HepG2 (cell line): ENCODE data around the gene PPA2. TPM values are rescaled to one million over a fixed set of nuclear protein-coding genes. Genes with fewer than 3 reads are reported as not detected.

Experiments used
- ATAC-seq: fragments of 200-7000 bp; cut with Tn5 transposase; 3 replicates; pipeline ENCODE4 v1.9.1; 2020; ENCODE audit warnings: mild to moderate bottlenecking, moderate library complexity
- BruUV-seq: library from RNA; stranded (reverse); fragments of 400-500 nt; replicated peaks from 2 replicates; lab custom pipeline; 2021; lab: Mats Ljungman, UMichigan
- CTCF ChIA-PET: fragments of 300-600 bp; formaldehyde crosslinking; extraction: SDS; loops from one replicate; lab custom pipeline; 2021; ENCODE audit warnings: low total read pairs, inconsistent platforms, low intra/inter-chr PET ratio; lab: Yijun Ruan, JAX
- POLR2A ChIA-PET: fragments of 350-600 bp; sonication (Branson Sonifier 250); formaldehyde crosslinking; loops from one replicate; lab custom pipeline; 2020; ENCODE audit warnings: antibody characterized with exemption, inconsistent platforms; lab: Yijun Ruan, JAX
- DNase-seq: peaks from one replicate; pipeline ENCODE4 v3.0.0-alpha.2; 2015; ENCODE audit warnings: low spot score
- FAIRE-seq: peaks from 3 replicates; lab custom pipeline; 2011; peaks lifted over from hg19 to GRCh38; lab: Jason Lieb, UNC
- H2AFZ ChIP-seq: one replicate; pipeline ENCODE4 v1.6.1; 2011; ENCODE audit warnings: low read length, inconsistent platforms
- H3K27ac ChIP-seq: fragments of 300-600 bp; 3 replicates; pipeline ENCODE4 v1.8.0; 2011; ENCODE audit warnings: mixed run types, mild to moderate bottlenecking, mixed read lengths, low read length, inconsistent platforms; ENCODE audit not compliant: insufficient read depth; ENCODE audit errors: extremely low read length
- H3K27me3 ChIP-seq, 2 experiments: fragments of 200-600 bp in 1 of 2; 2 replicates in 1 of 2; 3 replicates in 1 of 2; pipeline versions ENCODE4 v1.6.0 to v1.8.0; 2011; ENCODE audit warnings: low read length in 2 of 2, mild to moderate bottlenecking in 2 of 2, moderate library complexity in 2 of 2, inconsistent platforms in 1 of 2; ENCODE audit not compliant: insufficient read depth in 2 of 2, control insufficient read depth in 1 of 2
- H3K36me3 ChIP-seq, 2 experiments: fragments of 200-600 bp in 1 of 2; replicated peaks in 1 of 2; 2 replicates in 1 of 2; 3 replicates in 1 of 2; pipeline versions ENCODE4 v1.5.1 to v1.8.0; 2011; ENCODE audit warnings: low read length in 2 of 2, inconsistent platforms in 1 of 2; ENCODE audit not compliant: insufficient read depth in 2 of 2, control insufficient read depth in 1 of 2
- H3K4me1 ChIP-seq: 2 replicates; pipeline ENCODE4 v1.5.1; 2012; ENCODE audit warnings: low read length, inconsistent platforms; ENCODE audit not compliant: insufficient read depth
- H3K4me2 ChIP-seq: 2 replicates; pipeline ENCODE4 v1.6.0; 2011; ENCODE audit warnings: low read depth, low read length, inconsistent platforms
- H3K4me3 ChIP-seq, 3 experiments: fragments of 200-600 bp in 1 of 3; sonication (generic), shearing (Covaris generic) in 1 of 3; replicated peaks in 1 of 3; 2 replicates each; pipeline ENCODE4 v1.5.1; 2011 to 2016; ENCODE audit warnings: low read length in 3 of 3, inconsistent platforms in 2 of 3, low read depth in 2 of 3, mild to moderate bottlenecking in 2 of 3, control low read depth in 1 of 3, mixed read lengths in 1 of 3; ENCODE audit not compliant: insufficient read depth in 1 of 3
- H3K79me2 ChIP-seq: one replicate; pipeline ENCODE4 v1.6.1; 2011; ENCODE audit warnings: low read length, inconsistent platforms; ENCODE audit not compliant: insufficient read depth
- H3K9ac ChIP-seq: 2 replicates; pipeline ENCODE4 v1.6.0; 2011; ENCODE audit warnings: mild to moderate bottlenecking, low read depth, low read length, inconsistent platforms; ENCODE audit not compliant: insufficient read depth
- H3K9me3 ChIP-seq: 2 replicates; pipeline ENCODE4 v1.5.1; 2012; ENCODE audit warnings: mild to moderate bottlenecking, low read length
- H4K20me1 ChIP-seq: 2 replicates; pipeline ENCODE4 v1.6.0; 2011; ENCODE audit warnings: inconsistent platforms, mild to moderate bottlenecking, low read length, moderate library complexity; ENCODE audit not compliant: insufficient read depth
- BHLHE40 ChIP-seq: IDR thresholded peaks from 2 replicates; pipeline ENCODE4 v1.6.1; 2011; ENCODE audit warnings: low read length, improper control_type of control experiment
- JUNB ChIP-seq: sonication (generic); formaldehyde crosslinking; IDR thresholded peaks from 2 replicates; pipeline ENCODE4 v1.8.0; 2022; ENCODE audit warnings: missing genetic modification reagents, mild to moderate bottlenecking, borderline replicate concordance
- STAT5B ChIP-seq: sonication (generic); formaldehyde crosslinking; IDR thresholded peaks from 2 replicates; pipeline ENCODE4 v1.4.0; 2020; ENCODE audit warnings: missing genetic modification reagents
- TARDBP ChIP-seq: sonication (generic); formaldehyde crosslinking; IDR thresholded peaks from 2 replicates; pipeline ENCODE4 v1.8.0; 2022; ENCODE audit warnings: mild to moderate bottlenecking, missing genetic modification reagents
- ZHX1 ChIP-seq: sonication (generic); formaldehyde crosslinking; IDR thresholded peaks from 2 replicates; pipeline ENCODE4 v1.8.1; 2022; ENCODE audit warnings: low read depth, mild to moderate bottlenecking, missing genetic modification reagents
- ZNF230 ChIP-seq: sonication (generic); formaldehyde crosslinking; IDR thresholded peaks from 2 replicates; pipeline ENCODE4 v1.4.0; 2020; ENCODE audit warnings: mild to moderate bottlenecking, missing genetic modification reagents
- ZNF260 ChIP-seq: sonication (generic); formaldehyde crosslinking; IDR thresholded peaks from 2 replicates; pipeline ENCODE4 v1.4.0; 2020; ENCODE audit warnings: missing genetic modification reagents, low read depth, mild to moderate bottlenecking, borderline replicate concordance
- ZNF556 ChIP-seq: sonication (generic); formaldehyde crosslinking; IDR thresholded peaks from 2 replicates; pipeline ENCODE4 v1.4.0; 2020; ENCODE audit warnings: mild to moderate bottlenecking, missing genetic modification reagents, borderline replicate concordance
- ZNF563 ChIP-seq: sonication (generic); formaldehyde crosslinking; IDR thresholded peaks from 2 replicates; pipeline ENCODE4 v1.8.0; 2022; ENCODE audit warnings: mild to moderate bottlenecking, moderate library complexity, missing genetic modification reagents
- ZNF629 ChIP-seq: sonication (generic); formaldehyde crosslinking; conservative IDR thresholded peaks from 2 replicates; pipeline ENCODE4 v1.5.0; 2020; ENCODE audit warnings: missing genetic modification reagents
- ZZZ3 ChIP-seq: sonication (generic); formaldehyde crosslinking; IDR thresholded peaks from 2 replicates; pipeline ENCODE4 v1.4.0; 2020; ENCODE audit warnings: missing genetic modification reagents, mild to moderate bottlenecking, borderline replicate concordance
- WGBS: methylation state at CpG from one replicate; pipeline ENCODE4 v1.1.6; 2017; ENCODE audit warnings: low lambda C conversion rate; 5-methylcytosine and 5-hydroxymethylcytosine counted together
- in situ Hi-C: cut with HindIII; loops from 2 replicates; pipeline ENCODE4 v1.10.0; 2017; ENCODE audit warnings: low pct_unique_long_range_greater_than_20kb; ENCODE audit not compliant: extremely low pct_ligation_motif_present
- intact Hi-C: fragments of 100-400 bp; cut with micrococcal nuclease; formaldehyde crosslinking; loops from one replicate; pipeline ENCODE4 v1.10.0; 2022; ENCODE audit not compliant: unreplicated experiment
- polyA plus RNA-seq, 8 experiments: library from polyadenylated mRNA; depleted of rRNA in 3 of 8; stranded (reverse) in 7 of 8; unstranded in 1 of 8; fragments of >200 nt; fragmentation: Illumina TruSeq in 4 of 8; extraction: Trizol in 4 of 8; gene quantifications; 2 replicates each; pipeline versions ENCODE4 v1.2.1 to v1.2.3, GENCODE V29; 2011 to 2016; ENCODE audit warnings: low read depth in 4 of 8, missing spikeins in 1 of 8, mixed read lengths in 1 of 8; ENCODE audit not compliant: insufficient read depth in 1 of 8
- total RNA-seq, 5 experiments: library from RNA; depleted of rRNA; stranded (reverse); fragments of >200 nt; fragmentation: Illumina TruSeq; extraction: Trizol; gene quantifications; 2 replicates each; pipeline ENCODE4 v1.2.3, GENCODE V29; 2016; ENCODE audit warnings: low read depth in 1 of 5
- TF ChIP-seq, protein P1 (sequence below): IDR thresholded peaks from 2 replicates; pipeline ENCODE4 v1.6.1; 2016; ENCODE audit warnings: low read depth, missing genetic modification reagents, missing compliant biosample characterization
- TF ChIP-seq, protein P2 (sequence below): sonication (generic); formaldehyde crosslinking; IDR thresholded peaks from 2 replicates; pipeline ENCODE4 v1.4.0; 2020; ENCODE audit warnings: missing genetic modification reagents, low read depth, mild to moderate bottlenecking, borderline replicate concordance

The PPA2 gene
- total and polyA plus RNA-seq, 2 of the 13 experiments (the other 11 are each of a cell fraction or from before 2014, with no cell fraction given): 44.2 to 70.6 TPM

GRCh38 chr4:105472871-105473323, 965 bp downstream of the PPA2 start:
- H3K4me3 ChIP-seq: peak overlapping the region; percentile 69 to 88 (median 73)
- intact Hi-C loops (loop anchor here (2.0 to 5.0 kb wide), 4 partner anchors 51 to 542 kb away; no protein-coding TSS in a partner anchor), in situ Hi-C loops (loop anchor here (5.0 to 25.0 kb wide), 2 partner anchors 331 to 561 kb away; no protein-coding TSS in a partner anchor)
- FAIRE-seq (no peak), DNase-seq (no peak), ATAC-seq (peak; percentile 31)
- 1% methylated on average over 17 of the region's 19 CpGs for WGBS
- H3K79me2 ChIP-seq: peaks cover 51% of the 10 kb centered on the region
- H3K27ac ChIP-seq: peak overlapping the region; percentile 86
- TF ChIP-seq BHLHE40: no peak
- TF ChIP-seq ZNF629 (CRISPR knock-in tag): peak; percentile 44; the same call in 1 of the 2 replicates
- TF ChIP-seq TARDBP (CRISPR knock-in tag): no peak
- TF ChIP-seq STAT5B: no peak
- TF ChIP-seq ZNF230: 0 out of 2 replicates have a peak, but pooled peaks have one; percentile 6
- 0 out of 2 replicates have a peak, but pooled peaks have one; percentile 4 for TF ChIP-seq ZNF556 (CRISPR knock-in tag)
- TF ChIP-seq ZZZ3 (CRISPR knock-in tag): 0 out of 2 replicates have a peak, but pooled peaks have one; percentile 3
- TF ChIP-seq, protein P1, sequence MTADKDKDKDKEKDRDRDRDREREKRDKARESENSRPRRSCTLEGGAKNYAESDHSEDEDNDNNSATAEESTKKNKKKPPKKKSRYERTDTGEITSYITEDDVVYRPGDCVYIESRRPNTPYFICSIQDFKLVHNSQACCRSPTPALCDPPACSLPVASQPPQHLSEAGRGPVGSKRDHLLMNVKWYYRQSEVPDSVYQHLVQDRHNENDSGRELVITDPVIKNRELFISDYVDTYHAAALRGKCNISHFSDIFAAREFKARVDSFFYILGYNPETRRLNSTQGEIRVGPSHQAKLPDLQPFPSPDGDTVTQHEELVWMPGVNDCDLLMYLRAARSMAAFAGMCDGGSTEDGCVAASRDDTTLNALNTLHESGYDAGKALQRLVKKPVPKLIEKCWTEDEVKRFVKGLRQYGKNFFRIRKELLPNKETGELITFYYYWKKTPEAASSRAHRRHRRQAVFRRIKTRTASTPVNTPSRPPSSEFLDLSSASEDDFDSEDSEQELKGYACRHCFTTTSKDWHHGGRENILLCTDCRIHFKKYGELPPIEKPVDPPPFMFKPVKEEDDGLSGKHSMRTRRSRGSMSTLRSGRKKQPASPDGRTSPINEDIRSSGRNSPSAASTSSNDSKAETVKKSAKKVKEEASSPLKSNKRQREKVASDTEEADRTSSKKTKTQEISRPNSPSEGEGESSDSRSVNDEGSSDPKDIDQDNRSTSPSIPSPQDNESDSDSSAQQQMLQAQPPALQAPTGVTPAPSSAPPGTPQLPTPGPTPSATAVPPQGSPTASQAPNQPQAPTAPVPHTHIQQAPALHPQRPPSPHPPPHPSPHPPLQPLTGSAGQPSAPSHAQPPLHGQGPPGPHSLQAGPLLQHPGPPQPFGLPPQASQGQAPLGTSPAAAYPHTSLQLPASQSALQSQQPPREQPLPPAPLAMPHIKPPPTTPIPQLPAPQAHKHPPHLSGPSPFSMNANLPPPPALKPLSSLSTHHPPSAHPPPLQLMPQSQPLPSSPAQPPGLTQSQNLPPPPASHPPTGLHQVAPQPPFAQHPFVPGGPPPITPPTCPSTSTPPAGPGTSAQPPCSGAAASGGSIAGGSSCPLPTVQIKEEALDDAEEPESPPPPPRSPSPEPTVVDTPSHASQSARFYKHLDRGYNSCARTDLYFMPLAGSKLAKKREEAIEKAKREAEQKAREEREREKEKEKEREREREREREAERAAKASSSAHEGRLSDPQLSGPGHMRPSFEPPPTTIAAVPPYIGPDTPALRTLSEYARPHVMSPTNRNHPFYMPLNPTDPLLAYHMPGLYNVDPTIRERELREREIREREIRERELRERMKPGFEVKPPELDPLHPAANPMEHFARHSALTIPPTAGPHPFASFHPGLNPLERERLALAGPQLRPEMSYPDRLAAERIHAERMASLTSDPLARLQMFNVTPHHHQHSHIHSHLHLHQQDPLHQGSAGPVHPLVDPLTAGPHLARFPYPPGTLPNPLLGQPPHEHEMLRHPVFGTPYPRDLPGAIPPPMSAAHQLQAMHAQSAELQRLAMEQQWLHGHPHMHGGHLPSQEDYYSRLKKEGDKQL (CRISPR knock-in tag): no peak
- TF ChIP-seq ZHX1 (CRISPR knock-in tag): 0 out of 2 replicates have a peak, but pooled peaks have one; percentile 21
- TF ChIP-seq ZNF563 (CRISPR knock-in tag): no peak
- no peak for TF ChIP-seq JUNB (CRISPR knock-in tag)
- TF ChIP-seq, protein P2, sequence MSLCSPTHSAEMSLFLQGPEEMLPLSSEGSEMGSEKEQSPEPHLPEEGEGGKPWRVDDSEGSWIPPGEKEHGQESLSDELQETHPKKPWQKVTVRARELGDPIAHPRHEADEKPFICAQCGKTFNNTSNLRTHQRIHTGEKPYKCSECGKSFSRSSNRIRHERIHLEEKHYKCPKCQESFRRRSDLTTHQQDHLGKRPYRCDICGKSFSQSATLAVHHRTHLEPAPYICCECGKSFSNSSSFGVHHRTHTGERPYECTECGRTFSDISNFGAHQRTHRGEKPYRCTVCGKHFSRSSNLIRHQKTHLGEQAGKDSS: 0 out of 2 replicates have a peak, but pooled peaks have one; percentile 48
- no peak for TF ChIP-seq ZNF260 (CRISPR knock-in tag)
- no peaks in the 10 kb centered on the region for H3K9me3 ChIP-seq
- H3K4me2 ChIP-seq: peak overlapping the region; percentile 87
- H2AFZ ChIP-seq: no peak overlapping the region
- no TSS peak for BruUV-seq
- H3K9ac ChIP-seq: peak overlapping the region; percentile 87
- peaks cover 24% of the 10 kb centered on the region for H3K4me1 ChIP-seq
- no peaks in the 10 kb centered on the region for H3K36me3 ChIP-seq
- ChIA-PET CTCF (interaction anchor here (3.9 kb wide), 1 partner anchor 332 kb away, joined by 53 read pairs; no protein-coding TSS in a partner anchor), POLR2A (interaction anchor here (0.7 to 2.0 kb wide), 7 partner anchors 9 to 336 kb away, joined by 3 to 14 read pairs (median 4); partner anchors contain the start of gene TET2)
- peaks cover 5% of the 10 kb centered on the region; the same call in 1 of the 2 replicates for H4K20me1 ChIP-seq
- H3K27me3 ChIP-seq: no peaks in the 10 kb centered on the region; a peak in 1 of 5 replicates
